Measurements from ENCODE around the gene PHLDB3.

The PHLDB3 gene

DNA sequence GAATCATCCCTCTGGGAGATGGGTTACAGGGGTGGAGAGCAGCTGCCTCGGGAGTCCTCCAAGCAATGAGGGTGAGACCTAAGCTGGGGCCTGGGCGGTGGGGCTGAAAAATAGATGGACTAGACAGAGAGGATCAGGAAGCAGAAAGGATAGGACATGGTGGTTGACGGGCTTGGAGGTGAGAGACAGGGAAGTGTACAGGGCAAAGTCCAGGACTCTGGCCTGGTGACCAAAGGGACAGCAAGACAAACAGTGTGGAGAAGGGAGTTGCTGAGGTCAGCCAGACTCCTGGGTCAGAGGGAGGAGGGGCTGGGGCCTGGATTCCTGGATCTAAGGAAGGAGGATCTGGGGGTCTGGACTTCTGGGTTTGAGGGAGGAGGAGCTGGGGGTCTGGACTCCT is 5.5 kb downstream of the PHLDB3 start:
- DNase-seq (ENCODE audit: low spot score): no peak

DNA sequence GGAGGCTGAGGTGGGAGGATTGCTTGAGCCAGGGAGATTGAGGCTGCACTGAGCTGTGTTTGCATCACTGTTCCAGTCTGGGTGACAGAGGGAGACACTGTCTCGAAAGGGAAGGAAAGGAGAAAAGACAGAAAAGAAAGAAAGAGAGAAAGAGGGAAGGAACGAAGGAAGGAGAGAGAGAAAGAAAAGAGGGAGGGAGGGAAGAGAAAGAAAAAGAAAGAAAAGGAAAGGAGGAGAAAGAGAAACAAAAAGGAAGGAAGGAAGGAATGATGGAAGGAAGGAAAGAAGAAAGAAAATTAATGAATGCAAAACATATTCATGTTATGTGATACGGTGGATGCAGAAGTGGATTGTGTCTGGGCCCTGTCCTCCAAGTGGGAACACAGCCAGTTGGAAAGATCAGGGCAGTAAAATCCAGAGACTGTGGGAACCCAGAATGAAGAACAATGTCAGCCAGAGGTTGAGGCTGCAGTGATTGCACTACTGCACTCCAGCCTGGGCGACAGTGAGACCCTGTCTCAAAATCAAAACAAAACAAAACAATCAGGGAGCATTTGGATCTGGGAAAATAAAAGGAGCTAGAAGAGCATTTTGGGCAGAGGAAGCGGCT is 6.2 kb downstream of the PHLDB3 start:
- no peak for DNase-seq (ENCODE audit: low spot score)

DNA sequence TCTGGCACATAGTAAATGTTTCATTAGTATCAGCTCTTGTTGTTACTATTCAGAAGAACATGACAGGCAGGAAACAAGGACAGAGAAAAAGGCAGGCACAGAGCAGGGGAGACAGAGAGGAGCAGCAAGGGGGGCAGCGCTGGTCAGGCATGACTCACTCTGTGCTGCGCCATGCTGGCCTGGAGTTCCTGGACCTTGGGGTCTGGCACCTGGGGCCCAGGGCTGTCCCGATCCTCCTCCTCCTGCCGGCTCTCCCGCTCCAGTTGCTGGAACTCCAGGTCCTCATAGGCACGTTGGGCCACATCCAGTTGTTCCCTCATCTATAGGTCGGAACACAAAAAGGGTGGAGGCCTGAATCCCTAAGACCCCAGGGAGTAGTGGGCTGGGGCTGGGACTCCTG is 7.6 kb downstream of the PHLDB3 start:
- DNase-seq (ENCODE audit: low spot score): no peak

DNA sequence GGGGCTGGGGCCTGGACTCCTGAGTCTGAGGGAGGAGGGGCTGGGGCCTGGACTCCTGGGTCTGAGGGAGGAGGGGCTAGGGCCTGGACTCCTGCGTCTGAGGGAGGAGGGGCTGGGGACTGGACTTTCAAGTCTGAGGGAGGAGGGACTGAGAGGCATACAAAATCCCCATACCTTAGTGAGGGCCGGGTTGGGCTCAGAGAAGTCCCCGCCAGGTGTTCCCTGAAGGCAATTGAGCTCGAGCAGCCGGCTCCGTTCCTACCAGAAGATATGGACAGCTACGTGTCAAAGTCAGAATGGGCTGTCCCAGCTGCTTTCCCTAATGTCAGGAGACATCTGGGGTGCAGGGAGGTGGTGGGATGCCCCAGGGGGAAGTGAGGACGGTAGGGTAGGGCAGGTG is 9.5 kb downstream of the PHLDB3 start:
- DNase-seq (ENCODE audit: low spot score): no peak

DNA sequence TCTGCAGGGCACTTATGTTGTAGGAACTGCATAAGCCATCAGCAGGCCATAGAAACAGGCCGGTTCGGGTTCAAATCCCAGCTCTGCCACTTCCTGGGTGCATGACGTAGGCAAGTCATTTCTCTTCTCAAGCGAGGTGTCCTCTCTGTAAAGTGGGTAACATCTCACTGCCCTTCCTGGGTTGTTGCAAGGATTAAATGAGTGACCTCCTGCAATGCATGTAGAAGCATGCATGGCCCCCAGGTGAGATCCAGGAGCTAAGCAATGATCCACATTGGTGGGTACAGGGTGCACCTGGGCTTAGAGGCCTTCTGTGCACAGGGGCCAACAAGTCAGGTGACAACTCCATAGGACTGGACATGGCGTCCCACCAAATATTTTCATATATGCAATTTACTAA is 13.8 kb downstream of the PHLDB3 start:
- DNase-seq (ENCODE audit: low spot score): no peak

DNA sequence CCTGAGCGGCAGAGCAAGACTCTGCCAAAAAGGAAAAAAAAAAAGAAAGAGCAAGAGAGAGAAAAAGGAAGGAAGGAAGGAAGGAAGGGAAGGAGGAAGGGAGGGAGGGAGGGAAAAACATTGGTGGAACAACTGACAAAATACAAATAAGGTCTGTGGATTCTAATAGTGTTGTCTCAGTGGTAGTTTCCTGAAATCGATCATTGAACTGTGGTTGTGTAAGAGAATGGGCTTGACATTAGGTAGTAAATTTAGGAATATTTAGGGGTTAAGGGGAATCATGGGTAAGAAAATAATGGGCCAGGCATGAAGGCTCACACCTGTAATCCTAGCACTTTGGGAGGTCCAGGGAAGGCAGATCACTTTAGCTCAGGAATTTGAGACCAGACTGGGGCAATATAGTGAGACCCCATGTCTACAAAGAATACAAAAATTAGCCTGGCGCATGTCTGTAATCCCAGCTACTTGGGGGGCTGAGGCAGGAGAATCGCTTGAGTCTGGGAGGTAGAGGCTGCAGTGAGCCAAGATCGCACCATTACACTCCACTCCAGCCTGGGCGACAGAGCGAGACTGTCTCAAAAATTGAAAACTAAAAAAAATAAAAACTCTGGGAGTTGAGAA is 14.5 kb downstream of the PHLDB3 start:
- DNase-seq (ENCODE audit: low spot score): no peak

DNA sequence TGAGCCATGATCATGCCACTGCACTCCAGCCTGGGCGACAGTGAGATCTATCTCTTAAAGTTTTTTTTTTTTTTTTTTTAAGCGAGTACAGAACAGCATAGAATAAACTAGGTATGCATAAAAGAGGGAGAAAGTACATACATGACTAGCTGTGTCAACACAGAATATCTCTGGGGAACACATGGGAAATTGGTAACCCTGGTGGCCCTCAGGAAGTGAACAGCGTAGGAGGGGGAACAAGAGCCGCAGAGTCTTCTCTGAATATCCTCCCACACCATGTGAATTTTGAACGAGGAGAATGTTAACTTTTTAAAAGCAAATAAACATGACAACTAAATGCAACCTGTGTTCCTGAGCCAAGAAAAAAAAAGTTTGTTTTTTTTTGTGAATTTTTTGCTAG is 15.2 kb downstream of the PHLDB3 start:
- DNase-seq (ENCODE audit: low spot score): no peak

DNA sequence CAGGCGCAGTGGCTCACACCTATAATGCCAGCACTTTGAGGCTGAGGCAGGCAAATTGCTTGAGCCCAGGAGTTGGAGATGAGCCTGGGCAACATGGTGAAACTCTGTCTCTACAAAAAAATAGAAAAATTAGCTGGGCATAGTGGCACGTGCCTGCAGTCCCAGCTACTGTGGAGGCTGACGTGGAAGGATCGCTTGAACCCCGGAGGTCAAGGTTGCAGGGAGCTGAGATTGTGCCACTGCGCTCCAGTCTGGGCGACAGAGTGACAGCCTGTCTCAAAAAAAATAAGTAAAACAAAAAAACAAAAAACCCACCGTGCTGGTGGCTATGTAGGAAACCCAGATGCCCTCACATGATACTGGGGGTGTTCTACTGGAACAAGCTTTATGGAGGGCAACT is 16.4 kb downstream of the PHLDB3 start:
- no peak for DNase-seq (ENCODE audit: low spot score)

DNA sequence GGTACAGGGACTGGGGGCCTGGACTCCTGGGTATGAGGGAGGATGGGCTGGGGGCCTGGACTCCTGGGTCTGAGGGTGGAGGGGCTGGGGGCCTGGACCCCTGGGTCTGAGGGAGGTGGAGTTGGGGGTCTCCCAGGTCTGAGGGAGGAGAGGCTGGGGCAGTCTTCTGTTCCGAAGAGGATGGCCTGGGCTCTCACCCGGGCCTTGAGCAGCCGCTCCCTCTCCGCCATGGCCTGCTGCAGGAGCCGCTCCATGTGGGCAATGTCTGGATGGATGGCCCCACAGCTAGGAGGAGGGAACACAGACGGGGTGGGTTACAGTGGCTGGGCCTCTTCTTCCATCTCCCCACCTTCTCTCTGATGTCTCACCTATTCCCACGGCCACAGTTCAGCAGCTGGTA is 18.1 kb downstream of the PHLDB3 start:
- DNase-seq (ENCODE audit: low spot score): no peak

DNA sequence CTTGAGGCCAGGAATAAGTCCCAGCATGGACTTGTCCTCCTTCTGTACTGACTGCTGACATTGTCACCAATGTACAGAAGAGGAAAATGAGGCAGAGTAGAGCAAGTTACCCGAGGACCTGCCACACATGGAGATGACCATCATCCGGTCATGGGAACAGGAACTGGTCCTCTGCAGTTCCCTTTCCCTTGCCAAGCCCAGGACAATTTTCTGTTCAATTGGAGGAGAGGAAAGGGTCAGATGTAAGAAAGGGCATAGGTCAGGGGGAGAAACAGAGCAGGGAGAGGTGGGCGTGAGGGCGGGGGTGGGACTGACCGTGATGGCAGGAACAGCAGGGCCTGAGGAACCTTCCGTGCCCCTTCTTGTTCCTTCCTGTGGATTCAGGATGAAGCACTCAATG is 18.6 kb downstream of the PHLDB3 start:
- no peak for DNase-seq (ENCODE audit: low spot score)

DNA sequence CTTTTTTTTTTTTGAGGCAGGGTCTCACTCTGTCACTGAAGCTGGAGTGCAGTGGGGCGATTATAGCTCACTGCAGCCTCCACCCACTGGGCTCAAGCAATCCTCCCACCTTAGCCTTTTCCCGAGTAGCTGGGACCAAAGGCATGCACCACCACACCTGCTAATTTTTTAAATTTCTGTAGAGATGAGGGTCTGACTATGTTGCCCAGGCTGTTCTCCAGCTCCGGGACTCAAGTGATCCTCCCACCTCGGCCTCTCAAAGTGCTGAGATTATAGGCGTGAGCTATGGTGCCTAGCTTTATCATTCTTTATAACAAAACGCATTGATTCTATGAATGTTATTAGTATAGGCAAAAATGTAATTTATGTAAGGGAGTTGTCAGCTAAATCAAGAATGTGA is 21.3 kb downstream of the PHLDB3 start:
- no peak for DNase-seq (ENCODE audit: low spot score)

DNA sequence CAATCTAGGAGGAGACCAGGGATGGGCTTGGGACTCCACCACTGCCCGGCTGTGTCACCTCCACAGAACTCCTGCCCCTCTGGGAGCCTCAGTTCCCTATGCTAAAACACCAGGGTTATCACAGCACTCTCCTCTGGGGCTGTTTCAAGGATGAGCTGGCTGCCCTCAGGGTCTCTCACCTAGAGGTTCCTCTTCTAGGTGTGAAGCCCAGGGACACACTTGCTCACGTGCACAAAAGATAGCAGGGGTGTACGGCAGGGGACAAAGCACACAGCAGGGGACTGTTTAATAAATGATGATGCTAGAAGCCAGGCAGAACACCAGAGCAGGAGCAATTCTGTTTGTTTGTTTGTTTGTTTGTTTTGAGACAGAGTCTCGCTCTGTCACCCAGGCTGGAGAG is 22.4 kb downstream of the PHLDB3 start:
- DNase-seq (ENCODE audit: low spot score): no peak

DNA sequence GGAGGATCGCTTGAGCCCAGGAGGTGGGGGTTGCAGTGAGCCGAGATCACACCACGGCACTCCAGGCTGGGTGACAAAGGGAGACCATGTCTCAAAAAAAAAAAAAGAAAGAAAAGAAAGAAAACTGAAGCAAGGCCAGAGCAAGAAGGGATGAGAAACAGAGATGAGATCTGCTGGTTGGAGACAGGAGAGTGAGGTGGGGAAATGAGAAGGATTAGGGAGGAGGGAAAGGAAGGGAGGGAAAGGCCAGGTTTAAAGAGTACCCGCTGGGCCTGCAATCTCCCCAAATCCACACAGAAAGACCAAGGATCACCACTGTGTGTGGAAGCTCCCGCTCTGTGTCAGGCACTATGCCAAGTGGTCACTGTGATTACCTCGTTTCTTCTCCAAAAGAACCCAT is 22.8 kb downstream of the PHLDB3 start:
- no peak for DNase-seq (ENCODE audit: low spot score)

DNA sequence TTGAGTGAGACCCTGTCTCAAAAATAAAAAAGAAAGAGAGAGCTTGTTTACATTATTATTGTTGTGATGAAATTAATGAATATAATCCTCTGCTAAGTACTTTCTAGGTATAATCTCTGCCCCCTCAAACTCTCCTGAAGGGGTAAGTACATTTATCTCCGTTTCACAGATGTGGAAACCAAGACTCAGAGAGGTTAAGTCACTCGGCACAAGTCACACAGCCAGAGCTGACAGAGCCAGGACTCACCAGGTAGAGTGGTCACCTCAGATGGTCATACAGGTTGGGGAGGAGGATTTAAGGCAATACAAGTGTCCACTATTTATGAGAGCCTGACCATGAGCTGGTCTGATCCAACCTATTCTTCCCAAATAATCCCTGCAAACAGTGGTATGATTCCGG is 24.0 kb downstream of the PHLDB3 start:
- no peak for DNase-seq (ENCODE audit: low spot score)

DNA sequence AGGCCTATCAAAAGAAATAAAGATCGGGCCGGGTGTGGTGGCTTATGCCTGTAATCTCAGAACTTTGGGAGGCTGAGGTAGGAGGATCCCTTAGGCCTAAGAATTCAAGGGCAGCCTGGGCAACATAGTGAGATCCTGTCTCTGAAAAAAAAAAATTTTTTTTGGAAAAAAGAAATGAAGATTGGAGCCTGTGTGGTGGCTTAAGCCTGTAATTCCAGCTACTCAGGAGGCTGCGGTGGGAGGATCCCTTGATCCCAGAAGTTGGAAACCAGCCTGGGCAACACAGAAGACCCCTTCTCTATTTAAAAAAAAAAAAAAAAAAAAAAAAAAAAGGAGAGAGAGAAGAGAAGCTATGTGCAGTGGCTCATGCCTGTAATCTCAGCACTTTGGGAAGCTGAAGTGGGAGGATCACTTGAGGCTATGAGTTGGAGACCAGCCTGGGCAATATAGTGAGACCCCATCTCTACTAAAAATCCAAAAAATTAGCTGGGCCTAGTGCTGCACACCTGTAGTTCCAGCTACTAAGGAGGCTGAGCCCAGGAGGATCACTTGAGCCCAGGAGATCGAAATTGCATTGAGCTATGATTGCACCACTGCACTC is 24.5 kb downstream of the PHLDB3 start:
- no peak for DNase-seq (ENCODE audit: low spot score)

DNA sequence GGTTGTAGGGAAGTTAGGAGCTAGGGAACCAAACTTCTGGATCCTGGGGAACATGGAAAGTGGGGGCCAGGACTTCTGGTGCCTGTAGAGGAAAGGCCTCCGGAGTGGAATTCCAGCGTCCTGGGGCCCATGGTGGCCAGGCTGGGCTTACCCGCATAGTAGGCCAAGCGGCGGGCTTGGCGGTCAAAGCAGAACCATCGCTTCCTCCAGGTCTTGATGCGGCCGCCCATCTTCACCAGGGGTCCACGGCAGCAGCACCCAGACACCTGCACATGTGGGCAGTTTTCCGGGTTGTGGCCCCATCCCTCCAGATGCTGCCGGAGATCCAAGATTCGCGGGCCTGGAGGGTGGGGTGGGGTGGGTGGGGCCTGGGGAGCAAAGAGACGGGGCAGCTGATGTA is 25.3 kb downstream of the PHLDB3 start:
- no peak for DNase-seq (ENCODE audit: low spot score)

DNA sequence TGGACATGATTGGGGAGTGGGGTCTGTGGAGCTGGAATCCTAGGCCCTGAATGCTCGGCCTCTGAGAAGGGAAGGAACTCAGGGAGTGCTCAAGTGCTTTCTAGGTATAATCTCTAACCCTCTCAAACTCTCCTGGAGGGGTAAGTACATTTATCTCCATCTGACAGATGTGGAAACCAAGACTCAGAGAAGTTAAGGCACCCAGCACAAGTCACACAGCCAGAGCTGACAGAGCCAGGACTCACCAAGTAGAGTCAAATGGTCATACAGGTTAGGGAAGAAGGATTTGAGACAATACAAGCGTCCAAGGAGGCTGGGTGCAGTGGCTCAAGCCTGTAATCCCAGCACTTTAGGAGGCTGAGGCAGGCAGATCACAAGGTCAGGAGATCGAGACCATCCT is 26.2 kb downstream of the PHLDB3 start:
- no peak for DNase-seq (ENCODE audit: low spot score)

DNA sequence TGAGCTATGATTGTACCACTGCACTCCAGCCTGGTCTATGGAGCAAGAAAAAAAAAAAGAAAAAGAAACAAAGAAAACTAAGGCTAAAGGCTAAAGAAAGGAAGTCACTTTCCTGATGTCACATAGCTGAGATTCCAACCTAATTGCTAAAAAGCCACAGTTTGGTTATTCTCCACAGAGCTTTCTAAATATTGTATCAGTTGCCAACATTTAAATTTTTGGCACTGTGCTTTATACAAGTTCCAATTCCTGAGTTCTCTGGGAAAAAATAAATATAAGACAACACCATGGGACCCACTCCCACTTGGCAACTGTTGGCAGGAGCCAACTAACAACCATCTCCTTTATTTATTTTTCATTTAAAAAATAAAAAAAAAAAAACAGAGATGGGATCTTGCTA is 27.9 kb downstream of the PHLDB3 start:
- DNase-seq (ENCODE audit: low spot score): no peak

DNA sequence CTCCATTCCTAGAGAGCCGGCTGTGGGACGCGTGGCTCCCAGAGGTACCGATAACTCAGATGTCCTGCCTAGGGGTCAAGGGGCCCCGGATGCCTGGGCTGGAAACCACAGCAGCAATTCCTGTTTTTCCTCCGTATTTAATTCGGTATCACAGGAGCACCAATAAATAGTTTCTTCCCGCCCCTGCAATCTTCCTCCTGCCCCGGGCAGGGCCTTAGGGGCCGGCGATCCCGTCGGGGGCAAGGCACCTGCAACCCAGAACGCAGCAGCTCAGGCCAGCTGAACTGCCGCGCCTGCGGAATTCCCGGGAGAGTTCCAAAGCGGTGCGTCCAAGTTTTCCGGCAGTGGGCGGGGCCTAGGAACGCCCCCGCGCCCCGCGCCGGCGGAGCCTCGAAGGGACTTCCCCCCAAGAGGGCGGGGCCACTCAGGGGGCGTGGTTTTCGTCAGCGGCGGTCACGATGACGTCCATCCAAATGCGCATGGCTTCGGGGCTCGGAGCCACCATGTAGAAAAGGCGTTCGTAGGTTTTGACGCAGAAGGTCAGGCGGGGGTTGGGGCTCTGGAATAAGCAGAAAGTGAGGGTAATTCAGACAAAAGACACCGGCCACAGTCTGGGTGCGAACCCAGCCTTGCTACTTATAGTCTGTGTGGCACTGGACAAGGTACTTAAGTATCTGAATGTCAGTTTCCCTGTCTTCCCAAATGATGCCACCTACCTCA is 29.4 kb downstream of the PHLDB3 start:
- DNase-seq (ENCODE audit: low spot score): peak; percentile 81

DNA sequence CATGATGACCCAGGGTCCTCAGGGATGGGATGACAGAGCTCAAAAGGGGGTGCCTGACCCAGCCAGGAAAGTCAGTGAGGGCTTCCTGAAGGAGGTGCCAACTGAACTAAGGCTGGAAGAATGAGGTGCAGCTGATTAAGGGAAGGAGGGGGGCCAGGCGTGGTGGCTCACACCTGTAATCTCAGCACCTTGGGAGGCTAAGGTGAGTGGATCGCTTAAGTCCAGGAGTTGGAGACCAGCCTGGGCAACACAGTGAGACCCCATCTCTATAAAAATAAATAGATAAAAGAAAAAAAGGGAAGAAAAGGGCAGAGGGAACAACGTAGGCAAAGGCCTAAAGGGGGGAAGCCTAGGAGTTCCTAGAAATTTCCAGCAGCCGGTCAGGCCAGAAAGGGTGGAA is 30.1 kb downstream of the PHLDB3 start:
- no peak for DNase-seq (ENCODE audit: low spot score)

DNA sequence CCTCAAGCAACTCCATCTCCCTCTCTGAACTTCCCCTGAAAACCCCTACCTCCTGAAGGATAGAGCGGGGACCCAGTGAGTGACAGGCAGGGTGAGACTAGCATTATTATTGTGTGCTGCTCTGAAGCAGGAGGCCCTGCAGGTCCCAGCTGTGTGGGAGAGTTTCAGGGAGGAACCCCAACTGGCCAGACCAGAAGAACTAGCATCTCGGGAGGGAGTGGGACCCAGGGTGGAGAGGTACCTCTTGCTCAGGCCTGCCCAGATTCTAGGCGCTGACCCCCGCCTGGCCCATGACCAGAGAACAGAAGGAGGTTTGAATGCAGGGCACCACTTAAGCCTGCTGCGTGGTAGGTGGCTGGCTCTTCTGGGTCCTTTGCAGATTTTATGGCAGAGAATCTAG is 33.5 kb downstream of the PHLDB3 start:
- DNase-seq (ENCODE audit: low spot score): no peak

DNA sequence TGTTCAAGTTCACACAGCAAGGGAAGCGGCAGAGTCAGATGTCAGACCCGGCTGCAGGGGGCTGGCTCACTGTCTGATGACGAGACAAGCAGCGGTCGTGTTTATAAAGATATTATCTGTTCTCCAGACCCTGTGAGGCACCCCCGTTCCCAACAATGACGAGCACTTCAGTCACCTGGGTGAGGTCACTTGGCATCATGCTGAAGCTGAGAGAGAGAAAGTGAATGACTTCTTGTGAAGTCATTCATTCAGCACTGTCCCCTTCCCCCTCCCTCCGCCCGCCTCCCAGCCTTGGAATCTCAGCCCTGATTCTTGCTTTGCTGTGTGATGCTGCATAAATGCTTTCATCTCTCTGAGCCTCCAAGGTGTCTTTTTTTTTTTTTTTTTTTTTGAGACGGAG is 34.3 kb downstream of the PHLDB3 start:
- DNase-seq (ENCODE audit: low spot score): no peak

DNA sequence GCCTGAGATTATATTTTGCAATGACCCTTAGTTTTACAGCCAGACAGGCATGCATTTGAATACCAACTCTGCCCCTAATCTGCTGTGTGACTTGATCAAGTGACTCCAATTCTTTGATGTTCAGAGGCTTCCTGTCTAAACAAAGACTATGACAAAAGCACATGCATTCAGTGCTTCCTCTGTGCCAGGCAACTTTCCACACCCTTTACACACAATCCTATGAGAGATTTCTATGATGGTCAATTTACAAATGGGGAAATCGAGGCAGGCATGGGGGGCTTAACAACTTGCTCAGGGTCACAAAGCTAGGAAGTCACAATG is 35.4 kb downstream of the PHLDB3 start:
- DNase-seq (ENCODE audit: low spot score): no peak

All from hematopoietic multipotent progenitor cell treated with erythropoietin and hydrocortisone succinate and interleukin-3 and kit ligand, for 17 days (in vitro differentiated cells).